ENCODE measurements around the gene BAG3.

GRCh38 chr10:119659951-119660350, 8.8 kb downstream of the BAG3 start:
- no peak for TF ChIP-seq CTCF (IDR thresholded peaks at IDR 0.05; ENCODE audit: low read depth, low read length, poor library complexity, severe bottlenecking)
- no peak for TF ChIP-seq EZH2phosphoT487 (IDR thresholded peaks at IDR 0.05; ENCODE audit: borderline replicate concordance, low read length)

Measured in DOHH2 (cell line).